ENCODE results near the gene CSTPP1.

DNA sequence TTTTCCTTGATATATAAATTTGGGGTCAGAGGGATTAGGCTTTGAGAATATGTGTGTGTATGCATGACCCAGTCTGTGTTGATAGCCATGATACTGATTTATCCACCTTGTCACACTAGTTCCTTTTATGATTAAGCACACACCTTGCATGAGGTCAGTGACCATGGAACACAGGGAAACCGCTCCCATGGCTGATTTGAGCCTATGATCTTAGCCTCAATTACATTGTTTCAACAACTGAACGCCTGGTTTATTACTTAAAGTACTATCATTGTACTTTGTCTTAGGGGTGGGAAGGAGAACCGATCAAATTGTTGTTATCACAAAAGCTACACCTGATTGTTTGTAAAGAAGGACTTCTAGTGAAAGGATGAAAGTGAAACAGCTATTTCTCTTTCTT, 169.4 kb downstream of the CSTPP1 start:
- TF ChIP-seq TBP (IDR thresholded peaks at IDR 0.05; ENCODE audit: low read depth, low read length) (no peak), RNF2 (IDR thresholded peaks at IDR 0.05; ENCODE audit: borderline replicate concordance, low read depth, low read length, missing control alignments, poor library complexity, severe bottlenecking) (no peak), EP300 (IDR thresholded peaks at IDR 0.05; ENCODE audit: borderline replicate concordance in 1 of 2, low read depth in 2 of 2, low read length in 2 of 2) (no peak), EGR1 (IDR thresholded peaks at IDR 0.05; ENCODE audit: borderline replicate concordance, low read depth, low read length) (no peak)
- TF ChIP-seq, protein P1, sequence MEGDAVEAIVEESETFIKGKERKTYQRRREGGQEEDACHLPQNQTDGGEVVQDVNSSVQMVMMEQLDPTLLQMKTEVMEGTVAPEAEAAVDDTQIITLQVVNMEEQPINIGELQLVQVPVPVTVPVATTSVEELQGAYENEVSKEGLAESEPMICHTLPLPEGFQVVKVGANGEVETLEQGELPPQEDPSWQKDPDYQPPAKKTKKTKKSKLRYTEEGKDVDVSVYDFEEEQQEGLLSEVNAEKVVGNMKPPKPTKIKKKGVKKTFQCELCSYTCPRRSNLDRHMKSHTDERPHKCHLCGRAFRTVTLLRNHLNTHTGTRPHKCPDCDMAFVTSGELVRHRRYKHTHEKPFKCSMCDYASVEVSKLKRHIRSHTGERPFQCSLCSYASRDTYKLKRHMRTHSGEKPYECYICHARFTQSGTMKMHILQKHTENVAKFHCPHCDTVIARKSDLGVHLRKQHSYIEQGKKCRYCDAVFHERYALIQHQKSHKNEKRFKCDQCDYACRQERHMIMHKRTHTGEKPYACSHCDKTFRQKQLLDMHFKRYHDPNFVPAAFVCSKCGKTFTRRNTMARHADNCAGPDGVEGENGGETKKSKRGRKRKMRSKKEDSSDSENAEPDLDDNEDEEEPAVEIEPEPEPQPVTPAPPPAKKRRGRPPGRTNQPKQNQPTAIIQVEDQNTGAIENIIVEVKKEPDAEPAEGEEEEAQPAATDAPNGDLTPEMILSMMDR (IDR thresholded peaks at IDR 0.05; ENCODE audit: control extremely low read depth in 1 of 3, insufficient read depth in 1 of 3, low read depth in 1 of 3, low read length in 3 of 3), result no peak
